GM03348 (cell line): ENCODE results near the gene TSPAN33.
"Not testable (repeated sequence)": the region's sequence is repeated elsewhere in the genome, so short reads cannot be mapped to it uniquely, and the experiment has no call there.

Source experiments
- DNase-seq: peaks from one replicate; pipeline ENCODE4 v3.0.0; 2012; ENCODE audit warnings: low spot score

The TSPAN33 gene

GRCh38 chr7:129144095-129144833 is at the start of gene TSPAN33:
TSS of gene TSPAN33 (plus strand) at chr7:129144707. CDS start at chr7:129144981, 274 bp downstream.
- DNase-seq, result peak; percentile 96

- no peak for DNase-seq
These were observed 49.2 kb upstream of the TSPAN33 start for GRCh38 chr7:129095258-129095657.

- DNase-seq, result no peak
These were observed 46.0 kb upstream of the TSPAN33 start for GRCh38 chr7:129098409-129099084.

- DNase-seq, result no peak
These were observed 43.7 kb upstream of the TSPAN33 start for GRCh38 chr7:129100827-129101166.

- peak; percentile 20 for DNase-seq
These were observed 42.8 kb upstream of the TSPAN33 start for GRCh38 chr7:129101746-129102145.

GRCh38 chr7:129103561-129104324 is 40.8 kb upstream of the TSPAN33 start:
- DNase-seq, result no peak

GRCh38 chr7:129108581-129108980 is 35.9 kb upstream of the TSPAN33 start:
- DNase-seq, result no peak

GRCh38 chr7:129110258-129110981 is 34.1 kb upstream of the TSPAN33 start:
- DNase-seq, result no peak

GRCh38 chr7:129110982-129111376 is 33.5 kb upstream of the TSPAN33 start:
- DNase-seq, result no peak

GRCh38 chr7:129115676-129116075 is 28.8 kb upstream of the TSPAN33 start:
- DNase-seq, result no peak

- DNase-seq, result no peak
These were observed 26.3 kb upstream of the TSPAN33 start for GRCh38 chr7:129118182-129118581.

- DNase-seq, result no peak
These were observed 25.5 kb upstream of the TSPAN33 start for GRCh38 chr7:129118976-129119375.

GRCh38 chr7:129121501-129122077 is 22.9 kb upstream of the TSPAN33 start:
- DNase-seq, result not testable (repeated sequence)

GRCh38 chr7:129122078-129122750 is 22.3 kb upstream of the TSPAN33 start:
- DNase-seq, result no peak

GRCh38 chr7:129122751-129123509 is 21.6 kb upstream of the TSPAN33 start:
- DNase-seq, result no peak

GRCh38 chr7:129123510-129123857 is 21.0 kb upstream of the TSPAN33 start:
- DNase-seq, result no peak

GRCh38 chr7:129126314-129126713 is 18.2 kb upstream of the TSPAN33 start:
- DNase-seq, result no peak

GRCh38 chr7:129127154-129127553 is 17.4 kb upstream of the TSPAN33 start:
- DNase-seq, result no peak

- DNase-seq, result no peak
These were observed 16.9 kb upstream of the TSPAN33 start for GRCh38 chr7:129127601-129128000.

- no peak for DNase-seq
These were observed 10.0 kb upstream of the TSPAN33 start for GRCh38 chr7:129134356-129134987.
